Suppressor macrophage treated with lipopolysaccharide for 4 hours (primary cell): ENCODE results near the gene PACRG.

ENCODE experiments used
- DNase-seq: peaks from one replicate; pipeline ENCODE4 v3.0.0-alpha.2; 2020

The PACRG gene

GRCh38 chr6:163151212-163151611 is 423.4 kb downstream of the PACRG start:
- DNase-seq, result no peak

DNA sequence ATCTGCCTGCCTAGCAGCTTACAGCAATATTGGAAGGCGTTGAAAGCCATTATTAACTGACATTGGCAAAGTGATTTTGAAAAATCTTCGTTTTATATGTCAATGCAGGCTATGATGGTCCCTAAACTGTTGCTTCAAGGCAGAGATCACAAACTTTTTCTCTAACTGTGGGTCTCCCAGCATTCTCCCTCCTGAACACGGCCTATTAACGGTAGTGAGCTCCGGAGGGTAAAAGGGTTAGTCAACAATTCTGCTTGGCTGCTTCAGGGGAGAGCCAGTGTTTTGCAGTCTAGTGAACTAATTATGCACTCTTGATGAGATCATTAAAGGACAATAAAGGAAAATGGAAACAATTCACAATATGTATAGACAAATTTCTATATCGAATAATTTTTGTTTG is 424.9 kb downstream of the PACRG start:
- no peak for DNase-seq

GRCh38 chr6:163159110-163159509 is 431.3 kb downstream of the PACRG start:
- no peak for DNase-seq

DNA sequence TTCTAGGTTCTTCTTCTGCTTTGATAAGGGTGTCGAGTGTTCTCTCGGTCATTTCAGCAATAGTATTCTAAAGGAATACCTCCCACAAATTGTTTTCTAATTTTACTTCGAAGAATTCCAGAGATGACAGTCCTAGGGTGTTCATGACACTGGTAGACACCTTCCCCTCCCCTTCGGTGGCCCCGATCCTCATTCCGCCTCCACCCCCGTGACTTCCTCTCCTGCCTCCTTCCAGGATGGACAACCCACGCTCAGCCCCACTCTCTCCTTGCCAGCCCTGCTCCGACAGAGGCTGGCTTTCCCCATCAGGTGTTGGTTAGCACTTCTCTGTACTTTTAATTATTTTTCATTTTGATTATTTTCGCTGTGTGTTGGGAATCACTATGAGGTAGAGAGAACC is 431.9 kb downstream of the PACRG start:
- DNase-seq, result no peak

- DNase-seq, result no peak
Observed at GRCh38 chr6:163162007-163162873, 434.5 kb downstream of the PACRG start.

GRCh38 chr6:163162874-163163213 is 435.1 kb downstream of the PACRG start:
- no peak for DNase-seq

GRCh38 chr6:163164175-163164900 is 436.6 kb downstream of the PACRG start:
- DNase-seq, result no peak

DNA sequence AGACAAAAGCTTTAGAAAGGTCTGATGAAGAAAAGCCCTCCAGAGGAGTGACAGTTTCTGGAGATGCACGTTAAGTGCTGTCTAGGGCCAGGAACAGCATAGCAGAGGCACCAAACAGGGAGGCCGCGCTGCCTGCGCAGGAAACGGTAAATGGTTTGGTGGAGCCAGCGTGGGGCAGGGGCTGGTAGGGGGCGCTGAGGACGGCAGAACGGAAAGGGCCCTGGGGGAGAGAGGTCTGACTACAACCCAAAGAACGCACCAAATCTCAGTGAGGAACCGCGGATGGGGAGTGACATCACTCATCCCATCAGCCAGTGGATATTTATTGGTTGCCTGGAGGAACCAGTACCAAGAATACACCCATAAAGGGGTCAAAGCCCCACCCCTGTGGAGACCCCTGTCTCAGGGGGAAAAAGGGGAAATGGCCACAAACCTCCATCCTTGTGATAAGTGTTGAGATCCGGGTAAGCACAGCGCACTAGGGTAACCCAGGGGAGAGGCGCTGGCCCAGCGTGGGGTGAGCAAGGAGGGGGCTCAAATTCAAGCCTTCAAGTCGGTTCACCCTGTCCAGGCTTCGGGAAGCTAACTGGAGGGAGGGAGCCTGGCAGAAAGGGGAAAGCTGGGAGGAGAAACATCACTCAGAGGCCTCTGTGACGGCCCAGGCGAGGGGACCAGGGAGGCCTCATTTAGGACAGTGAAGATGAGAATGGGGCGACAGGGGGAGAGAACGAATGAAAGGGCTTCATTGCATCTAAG is 437.6 kb downstream of the PACRG start:
- no peak for DNase-seq

GRCh38 chr6:163165922-163166321 is 438.1 kb downstream of the PACRG start:
- no peak for DNase-seq

DNA sequence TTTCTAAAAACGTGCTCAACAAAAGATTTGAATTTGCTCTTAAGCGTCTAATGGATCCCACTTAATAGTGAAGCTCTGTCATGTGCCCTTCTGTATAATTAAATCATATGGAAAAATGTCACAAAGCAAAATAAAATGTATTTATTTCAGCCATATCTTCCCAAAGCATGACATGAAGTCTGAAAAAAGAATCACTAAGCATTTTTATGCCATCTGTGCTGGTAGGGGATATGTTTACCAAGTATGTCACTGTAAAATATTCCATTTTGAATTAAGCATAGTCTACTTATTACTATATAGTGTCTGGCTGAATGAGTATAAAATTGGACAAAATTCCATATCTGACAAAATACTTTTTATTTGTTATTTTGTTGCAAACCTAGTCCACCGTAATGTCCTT is 438.7 kb downstream of the PACRG start:
- no peak for DNase-seq

DNA sequence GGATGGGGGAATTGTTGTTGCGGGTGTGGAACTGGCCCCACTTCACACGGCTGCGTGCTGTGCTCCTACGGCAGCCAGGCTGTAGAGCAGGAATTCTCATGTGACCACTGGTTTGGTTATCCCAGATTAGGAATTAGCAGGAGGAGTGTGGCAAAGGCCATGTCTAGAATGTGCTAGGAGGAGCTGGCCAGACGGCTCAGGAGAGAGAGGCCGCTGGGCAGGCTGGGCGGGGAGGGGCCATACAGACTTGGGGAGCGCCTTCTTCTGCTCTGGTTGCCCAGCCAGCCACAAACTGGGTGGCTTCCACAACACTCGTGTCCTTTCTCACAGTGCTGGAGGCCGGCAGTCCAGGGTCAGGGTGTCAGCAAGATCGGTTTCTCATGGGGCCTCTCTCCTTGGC is 441.7 kb downstream of the PACRG start:
- DNase-seq, result no peak

DNA sequence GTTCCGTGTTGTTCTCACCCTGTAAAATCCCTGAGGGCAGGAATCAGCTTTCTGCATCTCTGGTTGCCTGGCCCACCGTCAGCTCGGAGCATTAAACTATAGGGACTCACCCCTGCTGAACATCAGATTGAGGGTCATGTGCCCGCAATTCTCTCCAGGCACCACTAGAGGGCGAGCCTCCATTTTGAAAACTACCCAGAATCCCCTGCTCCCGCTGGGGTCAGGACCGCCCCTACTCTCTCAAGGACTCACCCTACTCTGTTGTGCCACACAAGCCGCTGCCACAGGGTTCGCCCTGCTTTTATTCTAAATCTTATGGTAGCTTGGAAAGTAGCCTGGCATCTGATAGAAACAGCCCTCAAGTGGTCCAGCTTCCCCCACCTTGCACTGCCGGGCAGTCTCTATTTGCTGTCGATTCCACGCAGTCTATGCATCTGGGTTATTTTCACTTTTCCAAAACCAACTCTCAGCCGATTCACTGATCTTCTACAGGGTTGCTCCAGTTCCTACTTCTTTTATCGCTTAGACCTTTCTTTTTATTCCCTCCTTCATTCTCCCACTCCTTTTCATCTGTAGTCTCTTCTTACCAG is 442.6 kb downstream of the PACRG start:
- DNase-seq, result peak; percentile 27

DNA sequence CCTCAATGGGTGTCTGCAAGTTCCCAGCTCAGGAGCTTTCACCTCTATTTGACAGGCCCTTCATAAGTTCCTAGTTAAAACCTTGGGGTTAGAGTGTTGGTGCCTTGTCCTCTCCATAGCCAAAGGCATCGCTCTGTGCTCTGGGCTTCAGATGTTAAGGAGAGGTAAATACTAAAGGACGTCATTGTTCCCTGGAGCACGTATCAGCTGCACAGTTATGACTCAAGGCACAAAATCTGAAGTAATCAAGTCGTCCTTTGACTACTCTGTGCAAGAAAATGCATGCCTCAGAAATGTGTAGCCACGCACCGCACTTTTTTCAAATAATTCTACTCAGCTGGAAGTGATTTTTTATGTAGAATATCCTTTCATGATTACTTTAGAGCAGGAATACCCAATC is 446.0 kb downstream of the PACRG start:
- no peak for DNase-seq

GRCh38 chr6:163175301-163175700 is 447.5 kb downstream of the PACRG start:
- DNase-seq, result no peak

DNA sequence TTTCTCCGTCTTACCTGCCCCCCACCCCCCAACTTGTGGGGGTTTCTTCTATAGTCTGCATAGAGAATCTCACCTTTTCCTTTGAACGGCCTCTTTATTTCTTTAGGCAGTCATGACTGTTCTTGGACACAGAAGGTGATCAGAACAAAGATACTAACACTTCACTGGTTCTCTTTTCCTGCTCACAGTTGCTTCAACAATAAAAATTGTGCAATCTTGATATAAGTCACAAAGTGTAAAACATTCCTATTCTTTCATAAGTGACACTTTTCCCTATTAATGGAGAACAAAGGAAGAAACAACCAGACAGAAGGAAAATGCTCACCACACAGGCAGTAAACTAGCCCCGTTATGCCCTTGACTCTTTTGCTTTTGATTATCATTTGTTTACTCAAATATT is 448.3 kb downstream of the PACRG start:
- DNase-seq, result no peak

DNA sequence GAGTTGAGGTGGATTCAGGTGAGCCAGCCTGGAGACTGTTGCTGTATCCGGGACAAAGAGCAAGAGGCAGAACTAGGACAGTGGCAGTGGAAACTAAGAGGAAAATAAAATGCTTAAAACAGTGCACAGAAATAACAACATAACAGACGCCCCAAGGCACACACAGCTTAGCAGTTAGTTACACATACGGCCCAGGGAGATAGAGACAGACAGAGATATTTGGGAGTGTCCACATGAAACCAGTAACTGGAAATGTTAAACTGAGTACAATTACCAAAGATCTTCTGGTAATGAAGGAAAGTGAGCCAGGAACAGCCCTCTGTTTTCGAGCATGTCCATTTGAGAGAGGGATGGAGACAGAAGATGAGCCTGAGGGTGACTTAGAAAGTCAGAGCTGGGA is 449.2 kb downstream of the PACRG start:
- DNase-seq, result no peak

GRCh38 chr6:163177892-163178420 is 450.2 kb downstream of the PACRG start:
- DNase-seq, result no peak

- DNase-seq, result no peak
Observed at GRCh38 chr6:163179061-163179460, 451.3 kb downstream of the PACRG start.

- DNase-seq, result no peak
Observed at GRCh38 chr6:163179721-163180120, 451.9 kb downstream of the PACRG start.

DNA sequence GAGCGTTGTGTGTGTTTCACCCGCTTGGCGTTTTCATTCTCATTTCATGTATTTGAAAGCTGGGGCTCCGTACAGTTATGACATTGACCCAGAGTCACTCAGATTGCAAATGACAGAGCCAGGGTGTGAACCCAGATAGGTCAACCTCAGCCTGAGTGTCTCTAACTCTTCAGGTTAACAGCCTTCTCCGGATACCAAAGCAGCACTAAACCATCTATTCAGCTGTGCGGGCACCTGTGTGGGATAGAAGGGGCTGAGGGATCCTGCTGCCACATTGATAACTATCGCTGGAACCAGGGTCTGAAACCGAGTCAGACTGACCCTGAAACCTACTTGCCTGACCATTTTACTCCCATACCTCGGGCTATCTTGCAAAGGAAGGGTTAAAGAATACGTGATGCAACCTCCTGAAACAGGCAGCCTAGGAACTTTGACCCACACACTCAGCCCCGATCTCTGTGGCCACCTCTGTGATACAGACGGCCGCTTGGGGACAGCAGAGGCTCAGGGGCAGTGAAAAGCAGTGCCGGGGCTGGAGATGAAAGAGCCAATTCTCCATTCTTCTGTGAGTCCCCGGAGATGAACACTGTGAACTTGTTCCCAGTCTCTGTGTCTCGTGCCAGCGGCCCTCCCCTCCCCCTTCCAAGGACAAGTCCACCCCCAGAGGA is 453.2 kb downstream of the PACRG start:
- peak; percentile 82 for DNase-seq

DNA sequence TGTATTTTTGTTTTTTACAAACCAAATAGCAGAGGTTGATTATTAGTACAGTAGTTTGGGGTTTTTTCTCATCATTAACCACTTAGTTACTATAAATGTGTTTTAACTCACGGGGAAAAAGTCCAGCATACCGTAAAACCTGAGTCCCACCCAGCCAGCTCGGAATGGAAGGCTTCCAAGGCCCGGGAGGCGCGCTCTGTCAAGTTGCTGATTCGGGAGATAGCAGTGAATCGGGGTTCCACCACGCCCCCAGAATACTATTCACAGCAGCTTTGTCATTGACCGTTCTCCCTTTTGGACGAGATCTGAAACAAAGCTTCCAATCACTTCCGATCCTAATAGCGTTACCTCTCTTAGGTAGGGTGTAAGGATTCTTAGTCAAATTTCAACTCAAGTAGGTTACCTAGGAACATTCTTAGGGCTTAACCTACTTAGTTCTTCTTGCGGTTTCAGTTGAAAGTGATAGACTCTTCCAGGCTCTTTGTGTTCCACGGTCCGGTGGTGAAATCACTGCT is 453.9 kb downstream of the PACRG start:
- DNase-seq, result no peak

GRCh38 chr6:163182696-163183095 is 454.9 kb downstream of the PACRG start:
- peak; percentile 58 for DNase-seq
